Measurements from ENCODE around the gene SCN4A. TPM values are rescaled to one million over a fixed set of nuclear protein-coding genes. Genes with fewer than 3 reads are reported as not detected.

SCN4A gene
- total and polyA plus RNA-seq, 8 donors: 0.05 to 0.88 (median 0.58) TPM

DNA sequence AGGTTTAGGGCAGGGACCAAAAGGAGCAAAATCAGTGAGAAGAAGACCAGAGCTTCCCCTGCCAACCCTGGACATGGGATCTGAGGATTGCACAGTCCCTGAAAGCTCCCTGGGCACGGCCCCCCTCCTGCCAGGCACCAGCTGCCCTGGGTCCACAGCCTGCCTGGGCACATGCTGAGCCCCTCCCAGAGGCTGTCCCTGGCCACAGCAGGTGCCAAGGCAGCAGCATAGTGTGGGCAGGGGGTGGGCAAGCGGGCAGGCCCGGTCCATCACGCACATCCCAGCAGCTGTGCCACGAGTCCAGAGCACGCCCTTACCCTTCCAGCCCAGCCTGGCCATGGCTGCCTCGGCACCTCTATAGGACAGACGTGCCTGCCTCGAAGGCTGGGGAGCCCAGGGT, 12.7 kb downstream of the SCN4A start:
- H3K4me3 ChIP-seq: no peak overlapping the region
- H3K4me1 ChIP-seq: peaks cover 0 to 4% of the 10 kb centered on the region in 2 donors
- no peaks in the 10 kb centered on the region for H3K36me3 ChIP-seq
- ATAC-seq (no peak), DNase-seq (no peak)
- H3K9me3 ChIP-seq: no peaks in the 10 kb centered on the region
- no peak overlapping the region for H3K27ac ChIP-seq
- intact Hi-C loops (cut with DNase I): no loop called here
- H3K27me3 ChIP-seq: no peaks in the 10 kb centered on the region
- TF ChIP-seq, protein P1, sequence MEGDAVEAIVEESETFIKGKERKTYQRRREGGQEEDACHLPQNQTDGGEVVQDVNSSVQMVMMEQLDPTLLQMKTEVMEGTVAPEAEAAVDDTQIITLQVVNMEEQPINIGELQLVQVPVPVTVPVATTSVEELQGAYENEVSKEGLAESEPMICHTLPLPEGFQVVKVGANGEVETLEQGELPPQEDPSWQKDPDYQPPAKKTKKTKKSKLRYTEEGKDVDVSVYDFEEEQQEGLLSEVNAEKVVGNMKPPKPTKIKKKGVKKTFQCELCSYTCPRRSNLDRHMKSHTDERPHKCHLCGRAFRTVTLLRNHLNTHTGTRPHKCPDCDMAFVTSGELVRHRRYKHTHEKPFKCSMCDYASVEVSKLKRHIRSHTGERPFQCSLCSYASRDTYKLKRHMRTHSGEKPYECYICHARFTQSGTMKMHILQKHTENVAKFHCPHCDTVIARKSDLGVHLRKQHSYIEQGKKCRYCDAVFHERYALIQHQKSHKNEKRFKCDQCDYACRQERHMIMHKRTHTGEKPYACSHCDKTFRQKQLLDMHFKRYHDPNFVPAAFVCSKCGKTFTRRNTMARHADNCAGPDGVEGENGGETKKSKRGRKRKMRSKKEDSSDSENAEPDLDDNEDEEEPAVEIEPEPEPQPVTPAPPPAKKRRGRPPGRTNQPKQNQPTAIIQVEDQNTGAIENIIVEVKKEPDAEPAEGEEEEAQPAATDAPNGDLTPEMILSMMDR (IDR thresholded peaks at IDR 0.05): no peak

DNA sequence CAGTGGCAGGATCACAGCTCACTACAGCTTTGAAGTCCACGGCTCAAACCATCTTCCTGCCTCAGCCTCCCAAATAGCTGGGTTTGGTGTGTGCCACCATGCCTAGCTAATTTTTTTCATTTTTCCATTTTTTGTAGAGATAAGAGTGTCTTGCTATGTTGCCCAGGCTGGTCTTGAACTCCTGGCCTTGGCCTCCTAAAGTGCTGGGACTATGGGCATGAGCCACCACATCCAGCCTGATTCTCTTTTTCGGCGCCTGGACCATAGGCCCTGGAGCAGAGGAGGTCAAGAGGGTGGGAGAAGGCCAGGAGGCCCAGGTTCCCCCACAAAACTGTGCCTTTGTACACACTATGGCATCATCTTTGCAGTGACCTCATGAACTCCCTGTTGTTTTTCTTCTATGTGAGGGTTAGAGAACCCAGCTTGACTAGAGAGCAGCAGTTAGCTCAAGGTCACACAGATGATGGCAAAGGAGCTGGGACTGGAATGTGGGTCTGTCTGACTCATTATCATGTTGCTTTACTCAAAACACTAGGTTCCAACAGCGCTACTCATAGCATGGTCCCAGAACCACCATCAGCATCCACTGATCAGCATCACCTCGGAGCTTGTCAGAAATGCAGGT, 16.3 kb downstream of the SCN4A start:
- ATAC-seq (no peak), DNase-seq (no peak)
- Histone ChIP-seq H3K36me3 (no peaks in the 10 kb centered on the region), H3K9me3 (no peaks in the 10 kb centered on the region), H3K4me3 (no peak overlapping the region), H3K4me1 (peaks cover 0 to 8% of the 10 kb centered on the region in 2 donors), H3K27ac (no peak overlapping the region), H3K27me3 (no peaks in the 10 kb centered on the region)
- intact Hi-C loops (cut with DNase I): no loop called here
- TF ChIP-seq, protein P1 (IDR thresholded peaks at IDR 0.05): no peak

DNA sequence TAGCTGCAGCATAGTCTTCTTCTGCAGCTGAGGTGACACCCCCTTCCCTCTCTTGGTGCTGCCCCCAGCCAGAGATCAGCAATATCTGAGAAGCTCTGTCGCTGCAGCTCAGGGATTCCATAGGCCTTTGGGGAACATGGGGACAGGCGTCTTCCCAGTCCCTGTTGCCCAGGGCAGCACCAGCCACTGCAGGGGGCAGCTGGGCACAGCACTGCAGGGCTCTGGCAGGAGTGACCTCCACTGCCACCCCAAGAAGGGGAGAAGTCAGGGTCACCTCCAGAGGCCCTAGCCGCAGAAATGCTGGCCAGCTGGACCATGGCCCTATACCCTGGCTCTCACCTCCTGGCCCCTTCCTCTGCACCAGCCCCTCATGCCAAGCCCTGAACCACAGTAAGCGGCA, 16.9 kb downstream of the SCN4A start:
- H3K9me3 ChIP-seq: no peaks in the 10 kb centered on the region

DNA sequence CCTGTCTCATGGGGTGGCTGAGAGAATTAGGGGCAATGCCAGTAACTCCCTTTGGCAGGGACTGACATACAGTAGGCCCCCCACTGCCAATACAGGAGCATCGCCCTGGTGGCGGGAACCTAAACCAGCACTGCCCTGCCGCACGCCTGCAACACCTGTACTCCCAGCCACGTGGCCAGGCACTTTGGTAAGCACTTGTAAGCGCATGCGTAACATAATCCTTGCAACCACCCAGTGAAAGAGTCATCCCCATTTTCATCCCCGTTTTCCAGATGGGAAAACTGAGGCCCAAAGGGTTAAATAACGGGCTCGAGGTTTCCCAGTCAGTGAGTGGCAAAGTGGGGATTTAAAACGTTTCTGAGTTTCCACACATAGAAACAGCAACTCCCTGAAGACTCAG, 17.5 kb downstream of the SCN4A start:
- ATAC-seq (no peak), DNase-seq (no peak)
- Histone ChIP-seq H3K27ac (no peak overlapping the region), H3K36me3 (no peaks in the 10 kb centered on the region), H3K4me3 (no peak overlapping the region), H3K9me3 (no peaks in the 10 kb centered on the region), H3K27me3 (no peaks in the 10 kb centered on the region), H3K4me1 (peaks cover 0 to 4% of the 10 kb centered on the region in 2 donors)
- TF ChIP-seq, protein P1 (IDR thresholded peaks at IDR 0.05): no peak
- intact Hi-C loops (cut with DNase I): no loop called here

More for the DNA sequence above, 16.9 kb downstream of the SCN4A start:
- intact Hi-C loops (cut with DNase I): no loop called here
- Histone ChIP-seq H3K27me3 (no peaks in the 10 kb centered on the region), H3K4me1 (peaks cover 0 to 4% of the 10 kb centered on the region in 2 donors), H3K4me3 (no peak overlapping the region), H3K27ac (no peak overlapping the region), H3K36me3 (no peaks in the 10 kb centered on the region)
- ATAC-seq: no peak
- TF ChIP-seq, protein P1 (IDR thresholded peaks at IDR 0.05): no peak
- no peak for DNase-seq

DNA sequence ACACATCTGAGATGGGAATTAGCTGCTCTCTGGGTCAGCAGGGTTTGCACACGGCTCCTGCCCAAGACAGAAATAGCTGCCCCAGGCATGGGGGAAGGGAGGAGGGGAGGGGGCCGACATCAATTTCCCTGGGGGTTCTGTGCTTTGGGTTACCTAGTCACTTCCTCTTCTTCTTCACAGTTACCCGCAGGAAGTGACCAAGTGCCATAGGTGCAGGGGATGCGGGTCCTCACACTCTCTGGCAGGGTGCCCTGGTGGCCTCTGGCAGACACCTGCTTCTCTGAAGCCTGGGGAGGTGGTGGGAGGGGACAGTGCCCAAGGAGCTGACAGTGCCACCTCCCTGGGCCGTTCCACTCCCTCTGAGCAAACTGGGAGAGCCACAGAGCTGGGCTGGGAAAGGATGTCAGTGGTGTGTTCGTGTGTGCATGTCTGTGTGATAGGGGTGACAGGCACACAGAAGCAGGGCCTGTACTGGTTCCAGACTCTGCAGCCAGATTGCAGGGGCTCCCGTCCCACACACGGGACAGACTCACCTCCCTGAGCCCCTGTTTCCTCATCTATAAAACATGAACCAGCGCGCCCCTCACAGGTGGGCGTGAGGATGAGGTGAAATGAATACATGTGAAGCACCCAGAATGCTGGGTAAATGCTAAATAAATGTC, 18.2 kb downstream of the SCN4A start:
- H3K4me1 ChIP-seq: peaks cover 0 to 4% of the 10 kb centered on the region in 2 donors
- intact Hi-C loops (cut with DNase I): no loop called here
- H3K27ac ChIP-seq: no peak overlapping the region
- H3K27me3 ChIP-seq: no peaks in the 10 kb centered on the region
- no peaks in the 10 kb centered on the region for H3K9me3 ChIP-seq
- no peak overlapping the region for H3K4me3 ChIP-seq
- H3K36me3 ChIP-seq: no peaks in the 10 kb centered on the region
- TF ChIP-seq, protein P1 (IDR thresholded peaks at IDR 0.05): no peak
- ATAC-seq (no peak), DNase-seq (no peak)

Measured in left lung (tissue), 10 donors.